Duodenal mucosa (tissue), 2 donors: ENCODE results near the gene DDX54.

Source experiments
- H3K27ac ChIP-seq: one replicate; pipeline ENCODE4 v1.7.0; 2013; ENCODE audit warnings: low read depth, low read length
- H3K27me3 ChIP-seq, 2 donors: one replicate each; pipeline ENCODE4 v1.7.0; 2013; ENCODE audit warnings: low read length in 2 of 2, control low read depth in 1 of 2; ENCODE audit not compliant: insufficient read depth in 2 of 2, control insufficient read depth in 1 of 2
- H3K36me3 ChIP-seq, 2 donors: one replicate each; pipeline ENCODE4 v1.7.0; 2013; ENCODE audit warnings: low read length in 2 of 2, control low read depth in 1 of 2; ENCODE audit not compliant: insufficient read depth in 2 of 2, control insufficient read depth in 1 of 2
- H3K4me1 ChIP-seq, 2 donors: one replicate each; pipeline ENCODE4 v1.7.0; 2013; ENCODE audit warnings: low read length in 2 of 2, control low read depth in 1 of 2; ENCODE audit not compliant: insufficient read depth in 2 of 2, control insufficient read depth in 1 of 2
- H3K4me3 ChIP-seq, 2 donors: one replicate each; pipeline ENCODE4 v1.7.0; 2013; ENCODE audit warnings: low read length in 2 of 2, low read depth in 1 of 2
- H3K9ac ChIP-seq, 2 donors: one replicate each; pipeline ENCODE4 v1.7.0; 2013; ENCODE audit warnings: low read length in 2 of 2, low read depth in 1 of 2
- H3K9me3 ChIP-seq, 2 donors: one replicate each; pipeline ENCODE4 v1.7.0; 2013; ENCODE audit warnings: low read length in 2 of 2, control low read depth in 1 of 2; ENCODE audit not compliant: control insufficient read depth in 1 of 2

The DDX54 gene

GRCh38 chr12:113164014-113164413 is 21.3 kb downstream of the DDX54 start:
- Histone ChIP-seq H3K27me3 (no peaks in the 10 kb centered on the region), H3K27ac (no peak overlapping the region), H3K9ac (no peak overlapping the region), H3K4me1 (no peaks in the 10 kb centered on the region), H3K9me3 (no peaks in the 10 kb centered on the region), H3K4me3 (no peak overlapping the region), H3K36me3 (peaks cover 45 to 88% of the 10 kb centered on the region in 2 donors)

DNA sequence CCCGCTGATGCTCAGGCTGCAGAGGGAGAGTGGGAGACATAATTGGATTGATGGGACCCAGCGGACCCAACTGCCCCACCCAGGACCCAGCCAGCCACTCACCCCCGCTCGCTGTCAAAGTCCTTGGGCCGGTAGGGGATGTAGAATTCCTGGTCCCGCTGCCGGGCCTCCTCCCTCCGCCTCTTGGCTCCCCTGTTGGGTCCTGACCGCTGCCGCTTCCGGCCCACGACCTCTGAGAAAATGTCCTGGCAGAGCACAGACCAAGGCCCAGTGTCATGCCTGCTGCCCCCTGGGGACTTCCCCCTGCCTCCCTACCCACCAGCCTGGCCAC is 22.3 kb downstream of the DDX54 start:
- H3K27me3 ChIP-seq = no peaks in the 10 kb centered on the region
- H3K9me3 ChIP-seq = no peaks in the 10 kb centered on the region
- H3K4me1 ChIP-seq = no peaks in the 10 kb centered on the region
- H3K4me3 ChIP-seq = no peak overlapping the region
- no peak overlapping the region for H3K9ac ChIP-seq
- H3K36me3 ChIP-seq = peaks cover 40 to 87% of the 10 kb centered on the region in 2 donors
- no peak overlapping the region for H3K27ac ChIP-seq

DNA sequence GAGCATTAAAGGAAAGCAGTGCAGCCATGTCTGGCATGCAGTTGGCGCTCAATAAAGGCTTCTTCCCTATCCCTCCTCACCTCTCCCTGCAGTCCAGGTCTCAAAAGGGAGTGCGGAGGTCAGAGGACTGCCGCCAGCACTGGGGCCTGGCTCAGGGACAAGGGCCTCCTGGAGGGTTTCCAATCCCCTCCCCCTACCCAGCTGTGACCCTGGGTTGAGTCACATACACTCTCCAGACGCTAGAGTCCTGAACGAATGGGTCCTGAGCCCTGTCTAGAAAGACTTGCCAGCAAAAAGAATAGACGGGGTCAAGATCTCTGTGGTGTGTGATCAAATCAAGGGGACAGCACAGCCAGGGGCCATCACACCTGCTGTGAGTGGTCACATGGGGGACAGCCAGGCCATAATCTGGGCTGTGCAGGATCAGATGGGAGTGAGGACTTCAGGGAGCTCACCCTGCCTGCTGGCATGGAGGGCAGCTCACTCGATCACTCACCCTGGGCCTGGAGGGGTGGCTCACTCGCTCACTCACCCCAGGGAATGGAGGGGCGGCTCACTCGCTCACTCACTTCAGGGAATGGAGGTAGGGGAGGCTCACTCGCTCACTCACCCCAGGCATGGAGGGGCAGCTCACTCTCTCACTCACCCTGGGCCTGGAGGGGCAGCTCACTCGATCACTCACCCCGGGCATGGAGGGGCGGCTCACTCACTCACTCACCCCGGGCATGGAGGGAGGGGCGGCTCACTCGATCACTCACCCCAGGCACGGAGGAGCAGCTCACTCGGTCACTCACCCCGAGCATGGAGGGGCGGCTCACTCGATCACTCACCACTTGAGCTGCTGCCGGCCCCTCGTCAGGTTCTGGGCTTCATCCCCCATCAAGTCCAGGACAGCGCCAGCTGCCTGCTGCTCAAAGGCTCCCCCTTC is 22.9 kb downstream of the DDX54 start:
- Histone ChIP-seq H3K27ac (no peak overlapping the region), H3K9me3 (no peaks in the 10 kb centered on the region), H3K9ac (no peak overlapping the region), H3K4me1 (no peaks in the 10 kb centered on the region), H3K4me3 (no peak overlapping the region), H3K36me3 (peaks cover 45 to 86% of the 10 kb centered on the region in 2 donors), H3K27me3 (no peaks in the 10 kb centered on the region)

DNA sequence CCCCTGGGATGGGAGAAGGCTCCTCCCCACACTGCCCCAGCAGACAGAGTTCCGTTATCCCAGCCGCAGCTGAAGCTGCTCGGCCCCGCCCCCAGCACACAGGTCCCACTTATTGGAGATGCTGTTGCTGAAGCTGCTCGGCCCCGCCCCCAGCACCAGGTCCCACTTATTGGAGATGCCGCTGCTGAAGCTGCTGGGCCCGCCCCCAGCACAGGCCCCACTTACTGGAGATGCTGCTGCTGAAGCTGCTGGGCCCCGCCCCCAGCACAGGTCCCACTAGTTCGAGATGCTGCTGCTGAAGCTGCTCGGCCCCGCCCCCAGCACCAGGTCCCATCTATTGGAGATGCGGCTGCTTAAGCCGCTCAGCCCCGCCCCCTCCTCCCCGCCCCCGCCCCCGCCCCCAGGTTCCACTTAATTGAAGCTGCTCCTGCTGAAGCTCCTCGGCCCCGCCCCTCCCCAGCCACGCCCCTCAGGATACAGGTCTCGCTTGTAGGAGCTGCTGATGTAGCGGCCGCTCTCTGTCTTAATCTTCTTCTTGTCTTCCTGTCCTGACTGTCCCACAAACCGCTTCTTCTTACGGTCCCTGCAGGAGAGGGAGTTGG is 23.8 kb downstream of the DDX54 start:
- Histone ChIP-seq H3K4me1 (no peaks in the 10 kb centered on the region), H3K27me3 (no peaks in the 10 kb centered on the region), H3K4me3 (no peak overlapping the region), H3K27ac (no peak overlapping the region), H3K9ac (no peak overlapping the region), H3K9me3 (no peaks in the 10 kb centered on the region), H3K36me3 (peaks cover 45 to 80% of the 10 kb centered on the region in 2 donors)

- Histone ChIP-seq H3K4me1 (no peaks in the 10 kb centered on the region), H3K36me3 (peaks cover 41 to 64% of the 10 kb centered on the region in 2 donors), H3K9ac (no peak overlapping the region), H3K4me3 (no peak overlapping the region), H3K9me3 (no peaks in the 10 kb centered on the region), H3K27ac (no peak overlapping the region), H3K27me3 (peaks cover 4 to 7% of the 10 kb centered on the region in 2 donors)
Measured at GRCh38 chr12:113159937-113160336, 25.3 kb downstream of the DDX54 start.

DNA sequence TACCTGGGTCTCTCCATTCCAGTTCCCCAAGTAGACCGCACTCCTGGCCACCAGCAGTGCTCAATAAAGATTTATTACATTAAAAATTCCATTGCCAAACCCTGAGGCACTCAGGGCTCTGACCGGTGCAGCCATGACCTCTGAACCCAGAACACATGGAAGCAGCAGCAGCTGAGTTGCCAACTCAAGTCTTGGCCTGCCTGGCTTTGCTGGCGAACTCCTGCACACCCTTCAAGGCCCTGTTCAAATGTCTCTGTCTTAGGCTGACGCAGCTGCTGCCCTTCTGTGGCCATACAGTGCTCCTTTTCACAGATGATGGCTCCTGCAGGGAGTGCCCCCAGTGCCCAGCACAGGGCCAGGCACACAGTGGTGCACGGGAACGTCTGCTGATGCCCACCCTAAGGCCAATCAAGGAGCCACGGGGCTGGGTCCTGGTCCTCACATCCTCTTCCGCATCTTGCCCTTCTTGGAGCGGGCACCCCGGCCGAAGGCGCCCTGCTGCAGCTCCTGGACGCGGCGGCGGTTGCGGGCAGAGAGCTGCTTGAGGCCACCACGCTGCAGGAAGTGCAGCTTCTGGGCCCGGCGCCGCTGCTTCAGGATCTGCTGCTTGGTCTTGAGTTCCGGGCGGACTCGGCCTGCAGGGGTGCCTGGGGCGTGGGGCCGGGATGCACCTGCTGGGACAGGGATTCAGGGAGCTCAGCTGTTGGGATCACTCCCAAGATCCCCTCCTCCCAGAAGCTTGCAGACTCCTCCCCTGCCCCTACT is 26.7 kb downstream of the DDX54 start:
- peaks cover 33 to 55% of the 10 kb centered on the region in 2 donors for H3K36me3 ChIP-seq
- peaks cover 4 to 13% of the 10 kb centered on the region in 2 donors for H3K27me3 ChIP-seq
- peaks cover 0 to 9% of the 10 kb centered on the region in 2 donors for H3K4me1 ChIP-seq
- no peak overlapping the region for H3K27ac ChIP-seq
- H3K9me3 ChIP-seq = no peaks in the 10 kb centered on the region
- no peak overlapping the region for H3K9ac ChIP-seq
- H3K4me3 ChIP-seq = no peak overlapping the region

GRCh38 chr12:113157218-113157859 is 27.9 kb downstream of the DDX54 start:
- Histone ChIP-seq H3K4me1 (peaks cover 0 to 17% of the 10 kb centered on the region in 2 donors), H3K9ac (no peak overlapping the region), H3K27ac (no peak overlapping the region), H3K36me3 (peaks cover 27 to 43% of the 10 kb centered on the region in 2 donors), H3K4me3 (no peak overlapping the region), H3K9me3 (no peaks in the 10 kb centered on the region), H3K27me3 (peaks cover 8 to 18% of the 10 kb centered on the region in 2 donors)

DNA sequence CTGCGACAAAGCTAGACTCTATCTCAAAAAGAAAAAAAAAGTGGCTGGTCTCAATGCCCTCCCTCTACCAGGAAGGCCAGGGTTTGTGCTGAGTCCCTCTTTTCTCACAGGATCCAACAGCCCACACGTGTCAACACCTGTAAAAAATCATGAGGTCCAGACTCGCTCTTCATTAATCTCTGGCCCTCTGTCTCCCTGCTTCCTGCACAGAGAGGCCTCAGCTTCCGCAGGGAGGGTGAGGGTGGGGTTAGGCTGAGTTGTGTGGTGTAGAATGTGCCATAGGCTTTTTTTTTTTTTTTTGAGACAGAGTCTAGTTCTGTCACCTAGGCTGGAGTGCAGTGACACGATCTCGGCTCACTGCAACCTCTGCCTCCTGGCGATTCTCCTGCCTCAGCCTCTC is 29.6 kb downstream of the DDX54 start:
- Histone ChIP-seq H3K27me3 (peaks cover 14 to 24% of the 10 kb centered on the region in 2 donors), H3K27ac (no peak overlapping the region), H3K4me1 (peaks cover 0 to 18% of the 10 kb centered on the region in 2 donors), H3K9me3 (no peaks in the 10 kb centered on the region), H3K4me3 (no peak overlapping the region), H3K36me3 (peaks cover 19 to 30% of the 10 kb centered on the region in 2 donors), H3K9ac (no peak overlapping the region)

- peaks cover 14 to 24% of the 10 kb centered on the region in 2 donors for H3K27me3 ChIP-seq
- H3K4me3 ChIP-seq = no peak overlapping the region
- H3K9me3 ChIP-seq = no peaks in the 10 kb centered on the region
- peaks cover under 1 to 18% of the 10 kb centered on the region in 2 donors for H3K4me1 ChIP-seq
- H3K9ac ChIP-seq = no peak overlapping the region
- no peak overlapping the region for H3K27ac ChIP-seq
- H3K36me3 ChIP-seq = peaks cover 13 to 24% of the 10 kb centered on the region in 2 donors
Measured at GRCh38 chr12:113155060-113155459, 30.2 kb downstream of the DDX54 start.
